Prostate gland (tissue), 2 donors: ENCODE measurements around the gene FAM114A1.

Experiments used
- POLR2AphosphoS5 ChIP-seq: sonication (generic); formaldehyde crosslinking; IDR thresholded peaks from one replicate; pipeline ENCODE4 v1.6.1; 2017; ENCODE audit warnings: antibody characterized with exemption
- TF ChIP-seq, protein P1 (sequence below), 4 experiments: fragments of 200-600 bp in 2 of 4; fragments of 450-650 bp in 2 of 4; sonication (generic) in 2 of 4; IDR thresholded peaks; 1 replicate in 3 of 4; 2 replicates in 1 of 4; pipeline ENCODE4 v1.5.1; 2016 to 2019; ENCODE audit warnings: antibody characterized with exemption in 4 of 4, mild to moderate bottlenecking in 2 of 4, moderate library complexity in 2 of 4

GRCh38 chr4:38837334-38837733 is 30.3 kb upstream of the FAM114A1 start:
- TF ChIP-seq, protein P1, sequence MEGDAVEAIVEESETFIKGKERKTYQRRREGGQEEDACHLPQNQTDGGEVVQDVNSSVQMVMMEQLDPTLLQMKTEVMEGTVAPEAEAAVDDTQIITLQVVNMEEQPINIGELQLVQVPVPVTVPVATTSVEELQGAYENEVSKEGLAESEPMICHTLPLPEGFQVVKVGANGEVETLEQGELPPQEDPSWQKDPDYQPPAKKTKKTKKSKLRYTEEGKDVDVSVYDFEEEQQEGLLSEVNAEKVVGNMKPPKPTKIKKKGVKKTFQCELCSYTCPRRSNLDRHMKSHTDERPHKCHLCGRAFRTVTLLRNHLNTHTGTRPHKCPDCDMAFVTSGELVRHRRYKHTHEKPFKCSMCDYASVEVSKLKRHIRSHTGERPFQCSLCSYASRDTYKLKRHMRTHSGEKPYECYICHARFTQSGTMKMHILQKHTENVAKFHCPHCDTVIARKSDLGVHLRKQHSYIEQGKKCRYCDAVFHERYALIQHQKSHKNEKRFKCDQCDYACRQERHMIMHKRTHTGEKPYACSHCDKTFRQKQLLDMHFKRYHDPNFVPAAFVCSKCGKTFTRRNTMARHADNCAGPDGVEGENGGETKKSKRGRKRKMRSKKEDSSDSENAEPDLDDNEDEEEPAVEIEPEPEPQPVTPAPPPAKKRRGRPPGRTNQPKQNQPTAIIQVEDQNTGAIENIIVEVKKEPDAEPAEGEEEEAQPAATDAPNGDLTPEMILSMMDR (IDR thresholded peaks at IDR 0.05) = no peak
- no peak for TF ChIP-seq POLR2AphosphoS5
